Mesenchymal stem cell (in vitro differentiated cells and primary cell): ENCODE data around the gene ATP6V0C.
A peak's percentile ranks its signal among the peaks of the same experiment; 100 is the strongest.

ENCODE experiments used
- DNase-seq: peaks from one replicate; pipeline ENCODE4 v3.0.0-alpha.2; 2013
- H2AFZ ChIP-seq: one replicate; pipeline ENCODE4 v1.6.1; 2013; ENCODE audit warnings: low read depth, mild to moderate bottlenecking, control low read depth, inconsistent platforms, low read length, moderate library complexity
- H2AK5ac ChIP-seq: 2 replicates; pipeline ENCODE4 v1.6.1; 2013; ENCODE audit warnings: low read length, moderate library complexity, mild to moderate bottlenecking, inconsistent platforms; ENCODE audit not compliant: severe bottlenecking
- H2BK120ac ChIP-seq: one replicate; pipeline ENCODE4 v1.6.1; 2013; ENCODE audit warnings: low read depth, mild to moderate bottlenecking, inconsistent platforms, low read length, moderate library complexity
- H2BK12ac ChIP-seq, 2 experiments: one replicate each; pipeline ENCODE4 v1.6.1; 2013; ENCODE audit warnings: inconsistent platforms in 2 of 2, low read length in 2 of 2, mild to moderate bottlenecking in 2 of 2, moderate library complexity in 2 of 2, control low read depth in 1 of 2
- H2BK15ac ChIP-seq: one replicate; pipeline ENCODE4 v1.6.1; 2013; ENCODE audit warnings: mild to moderate bottlenecking, low read depth, inconsistent platforms; ENCODE audit not compliant: poor library complexity, severe bottlenecking
- H2BK5ac ChIP-seq: 2 replicates; pipeline ENCODE4 v1.6.1; 2013; ENCODE audit warnings: low read depth, mild to moderate bottlenecking, low read length, control low read depth, inconsistent platforms; ENCODE audit not compliant: poor library complexity, severe bottlenecking
- H3K14ac ChIP-seq, 2 experiments: one replicate each; pipeline ENCODE4 v1.6.1; 2013; ENCODE audit warnings: inconsistent platforms in 2 of 2, low read length in 2 of 2, control low read depth in 1 of 2, mild to moderate bottlenecking in 1 of 2, moderate library complexity in 1 of 2
- H3K18ac ChIP-seq, 2 experiments: one replicate each; pipeline ENCODE4 v1.6.1; 2013; ENCODE audit warnings: inconsistent platforms in 2 of 2, low read length in 2 of 2, control low read depth in 1 of 2, low read depth in 1 of 2, mild to moderate bottlenecking in 1 of 2
- H3K23ac ChIP-seq, 2 experiments: one replicate each; pipeline ENCODE4 v1.6.1; 2013; ENCODE audit warnings: inconsistent platforms in 2 of 2, low read length in 2 of 2, mild to moderate bottlenecking in 2 of 2, moderate library complexity in 2 of 2, control low read depth in 1 of 2
- H3K27ac ChIP-seq: 2 replicates; pipeline ENCODE4 v1.5.1; 2013; ENCODE audit warnings: mild to moderate bottlenecking, moderate library complexity, low read length, control low read depth, inconsistent platforms; ENCODE audit not compliant: poor library complexity, severe bottlenecking
- H3K27me3 ChIP-seq, 2 experiments: 2 replicates each; pipeline versions ENCODE4 v1.6.1 to v1.7.0; 2013; ENCODE audit warnings: low read length in 2 of 2, mild to moderate bottlenecking in 2 of 2, moderate library complexity in 2 of 2, control low read depth in 1 of 2, inconsistent platforms in 1 of 2; ENCODE audit not compliant: control insufficient read depth in 1 of 2, insufficient read depth in 1 of 2
- H3K36me3 ChIP-seq, 2 experiments: 2 replicates each; pipeline versions ENCODE4 v1.6.1 to v1.7.0; 2013; ENCODE audit warnings: low read length in 2 of 2, control low read depth in 1 of 2, inconsistent platforms in 1 of 2, low read depth in 1 of 2, mild to moderate bottlenecking in 1 of 2; ENCODE audit not compliant: insufficient read depth in 2 of 2, control insufficient read depth in 1 of 2
- H3K4ac ChIP-seq, 2 experiments: one replicate each; pipeline ENCODE4 v1.6.1; 2013; ENCODE audit warnings: inconsistent platforms in 2 of 2, low read length in 2 of 2, mild to moderate bottlenecking in 2 of 2, moderate library complexity in 2 of 2, control low read depth in 1 of 2, low read depth in 1 of 2
- H3K4me1 ChIP-seq: 2 replicates; pipeline ENCODE4 v1.6.1; 2013; ENCODE audit warnings: low read depth, low read length, control low read depth; ENCODE audit not compliant: control insufficient read depth, insufficient read depth
- H3K4me2 ChIP-seq: 2 replicates; pipeline ENCODE4 v1.6.1; 2013; ENCODE audit warnings: low read length, mild to moderate bottlenecking, inconsistent platforms; ENCODE audit not compliant: poor library complexity, severe bottlenecking
- H3K4me3 ChIP-seq, 2 experiments: 2 replicates each; pipeline versions ENCODE4 v1.5.1 to v1.7.0; 2013; ENCODE audit warnings: low read length in 2 of 2, mild to moderate bottlenecking in 2 of 2, control low read depth in 1 of 2, low read depth in 1 of 2; ENCODE audit not compliant: insufficient read depth in 1 of 2
- H3K79me1 ChIP-seq: replicated peaks from 2 replicates; pipeline ENCODE4 v1.6.1; 2013; ENCODE audit warnings: mild to moderate bottlenecking, control low read depth, low read length, inconsistent platforms; ENCODE audit not compliant: poor library complexity, severe bottlenecking
- H3K9ac ChIP-seq: 2 replicates; pipeline ENCODE4 v1.7.0; 2013; ENCODE audit warnings: mild to moderate bottlenecking, low read length, moderate library complexity
- H3K9me3 ChIP-seq: 2 replicates; pipeline ENCODE4 v1.7.0; 2013; ENCODE audit warnings: mild to moderate bottlenecking, low read length; ENCODE audit not compliant: control insufficient read depth
- H4K8ac ChIP-seq: one replicate; pipeline ENCODE4 v1.6.1; 2013; ENCODE audit warnings: inconsistent platforms, mild to moderate bottlenecking, low read length, moderate library complexity
- H4K91ac ChIP-seq: one replicate; pipeline ENCODE4 v1.6.1; 2013; ENCODE audit warnings: mild to moderate bottlenecking, low read length, inconsistent platforms
- WGBS: methylation state at CpG from one replicate; pipeline ENCODE4 v1.1.7; 2013; ENCODE audit warnings: mixed read lengths; 5-methylcytosine and 5-hydroxymethylcytosine counted together

ATP6V0C gene

DNA sequence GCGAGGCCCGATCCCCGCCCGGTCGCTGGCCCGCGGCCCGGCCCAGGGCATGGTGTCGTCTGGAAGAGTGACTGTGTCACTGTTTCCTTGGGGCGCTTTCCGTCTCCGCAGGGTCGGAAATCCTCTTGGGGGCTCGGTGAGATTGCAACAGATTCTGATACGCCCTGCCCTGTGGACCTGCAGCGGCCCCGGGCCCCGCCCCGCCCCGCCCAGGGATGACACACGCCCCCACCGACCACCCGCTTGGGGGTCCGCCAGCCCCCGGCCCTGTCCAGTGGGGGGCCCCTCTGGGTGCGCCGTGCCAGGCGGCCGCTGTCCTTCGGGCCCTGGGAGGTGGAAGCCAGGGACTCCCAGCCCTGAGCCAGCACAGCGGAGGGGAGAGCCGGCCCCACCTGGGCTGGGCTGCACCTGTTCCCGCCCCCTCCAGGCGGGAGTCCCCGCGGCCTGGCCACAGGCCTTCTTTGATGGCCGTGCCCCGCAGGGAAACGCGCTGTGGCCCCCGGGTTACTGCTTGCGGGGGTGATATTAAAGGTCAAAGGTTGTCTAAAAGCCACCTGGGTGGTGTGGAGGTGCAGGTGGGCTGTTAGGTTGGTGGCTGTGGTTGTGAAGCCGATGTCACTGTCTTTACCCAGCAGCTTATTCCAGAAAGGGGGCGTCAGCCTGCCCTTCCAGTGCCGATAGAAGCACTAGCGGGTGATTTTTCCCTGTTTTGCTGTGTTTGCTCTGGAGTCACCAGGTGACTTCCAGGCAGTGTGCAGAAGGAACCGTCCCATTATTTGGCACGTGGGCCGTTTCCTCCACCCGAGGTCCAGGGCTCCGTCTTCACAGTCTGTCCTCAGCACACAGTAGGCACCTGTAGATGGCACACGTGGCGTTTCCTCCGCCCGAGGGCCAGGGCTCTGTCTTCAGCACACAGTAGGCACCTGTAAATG, 38.1 kb upstream of the ATP6V0C start:
- peak overlapping the region in 1 of 2 experiments; percentile 17 for H3K23ac ChIP-seq
- H3K4me1 ChIP-seq, result peaks cover 41% of the 10 kb centered on the region
- H4K91ac ChIP-seq, result no peak overlapping the region
- no peak overlapping the region for H2BK12ac ChIP-seq
- H3K18ac ChIP-seq, result peak overlapping the region; percentile 53 to 83
- peak overlapping the region; percentile 71 for H3K9ac ChIP-seq
- H3K4me3 ChIP-seq, result peak overlapping the region; percentile 74 to 78
- H3K79me1 ChIP-seq, result peaks cover 24% of the 10 kb centered on the region
- no peaks in the 10 kb centered on the region for H3K9me3 ChIP-seq
- no peak overlapping the region for H2AK5ac ChIP-seq
- H3K27ac ChIP-seq, result no peak overlapping the region
- no peak overlapping the region for H2BK5ac ChIP-seq
- peak overlapping the region in 1 of 2 experiments; percentile 53 for H3K14ac ChIP-seq
- DNase-seq, result no peak
- H4K8ac ChIP-seq, result no peak overlapping the region
- H2BK15ac ChIP-seq, result peak overlapping the region; percentile 87
- peak overlapping the region; percentile 89 for H3K4me2 ChIP-seq
- WGBS, result 21% methylated on average over 44 of the region's 55 CpGs
- peak overlapping the region in 1 of 2 experiments; percentile 72 for H3K4ac ChIP-seq
- peaks cover 0 to 10% of the 10 kb centered on the region in 2 experiments for H3K36me3 ChIP-seq
- no peak overlapping the region for H2BK120ac ChIP-seq
- peaks cover 4 to 18% of the 10 kb centered on the region in 2 experiments for H3K27me3 ChIP-seq
- peak overlapping the region; percentile 62 for H2AFZ ChIP-seq

DNA sequence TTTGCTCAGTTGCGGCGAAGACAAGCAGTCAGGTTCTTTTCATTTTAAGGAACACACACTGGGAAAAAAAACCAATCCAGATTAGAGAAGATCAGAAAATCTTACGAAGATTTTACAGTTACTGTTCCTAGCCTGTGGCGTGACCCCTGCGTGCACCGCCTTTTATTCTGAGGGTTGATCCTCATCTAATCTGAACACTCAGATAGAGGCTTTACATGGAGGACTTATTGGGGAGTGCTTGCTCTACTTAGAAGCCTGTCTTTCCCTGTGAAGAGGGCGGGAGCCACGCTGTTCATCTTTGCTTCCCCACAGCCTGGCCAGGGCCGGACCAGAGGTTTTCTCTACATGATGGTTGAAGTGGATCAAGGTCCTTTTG, 37.4 kb upstream of the ATP6V0C start:
- no peak overlapping the region for H2BK5ac ChIP-seq
- H3K9ac ChIP-seq, result peak overlapping the region; percentile 71
- H3K4me1 ChIP-seq, result peaks cover 34% of the 10 kb centered on the region
- no peak overlapping the region for H4K8ac ChIP-seq
- no peak overlapping the region for H2BK12ac ChIP-seq
- peaks cover 4 to 16% of the 10 kb centered on the region in 2 experiments for H3K27me3 ChIP-seq
- no peak overlapping the region for H2BK15ac ChIP-seq
- no peak overlapping the region for H3K18ac ChIP-seq
- no peaks in the 10 kb centered on the region for H3K9me3 ChIP-seq
- no peak overlapping the region for H4K91ac ChIP-seq
- H3K79me1 ChIP-seq, result peaks cover 27% of the 10 kb centered on the region
- no peak overlapping the region for H2AK5ac ChIP-seq
- no peak overlapping the region for H3K4ac ChIP-seq
- H3K27ac ChIP-seq, result no peak overlapping the region
- over 99% methylated on average over 9 of the region's 9 CpGs for WGBS
- DNase-seq, result no peak
- no peak overlapping the region for H3K14ac ChIP-seq
- H3K4me3 ChIP-seq, result peak overlapping the region in 1 of 2 experiments; percentile 78
- no peak overlapping the region for H3K23ac ChIP-seq
- H3K36me3 ChIP-seq, result peaks cover 0 to 10% of the 10 kb centered on the region in 2 experiments
- H3K4me2 ChIP-seq, result no peak overlapping the region
- no peak overlapping the region for H2BK120ac ChIP-seq
- H2AFZ ChIP-seq, result no peak overlapping the region

DNA sequence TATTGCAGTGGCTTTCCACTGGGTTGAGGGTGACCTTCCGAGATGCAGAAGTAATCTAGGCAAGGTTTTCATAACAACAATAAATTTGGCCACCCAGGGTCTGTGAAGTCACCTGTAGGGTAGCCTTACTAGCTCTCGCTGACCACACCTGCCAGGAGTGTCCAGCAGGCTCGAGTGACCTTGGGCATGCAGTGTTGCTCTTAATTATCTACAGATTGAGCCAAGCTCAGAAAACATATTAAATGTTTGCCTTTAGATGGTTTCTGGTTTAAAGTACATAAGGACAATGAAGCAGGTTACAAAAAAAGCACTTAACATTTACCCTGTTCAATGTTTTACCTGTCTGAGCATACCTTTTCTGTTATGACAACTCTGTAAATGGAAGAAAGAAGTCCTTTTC, 37.0 kb upstream of the ATP6V0C start:
- Histone ChIP-seq H3K79me1 (peaks cover 27% of the 10 kb centered on the region), H2BK5ac (no peak overlapping the region), H3K36me3 (peaks cover 0 to 10% of the 10 kb centered on the region in 2 experiments), H2AK5ac (no peak overlapping the region), H3K27me3 (peaks cover 4 to 16% of the 10 kb centered on the region in 2 experiments), H3K4me3 (no peak overlapping the region), H4K91ac (no peak overlapping the region), H3K4me2 (no peak overlapping the region), H3K4ac (no peak overlapping the region), H3K27ac (no peak overlapping the region), H2BK12ac (no peak overlapping the region), H3K14ac (no peak overlapping the region), H3K9ac (no peak overlapping the region), H3K9me3 (no peaks in the 10 kb centered on the region), H3K23ac (no peak overlapping the region), H2BK120ac (no peak overlapping the region), H2AFZ (no peak overlapping the region), H3K4me1 (peaks cover 30% of the 10 kb centered on the region), H4K8ac (no peak overlapping the region), H3K18ac (no peak overlapping the region), H2BK15ac (no peak overlapping the region)
- WGBS, result 96% methylated on average over 2 of the region's 3 CpGs
- DNase-seq, result no peak

DNA sequence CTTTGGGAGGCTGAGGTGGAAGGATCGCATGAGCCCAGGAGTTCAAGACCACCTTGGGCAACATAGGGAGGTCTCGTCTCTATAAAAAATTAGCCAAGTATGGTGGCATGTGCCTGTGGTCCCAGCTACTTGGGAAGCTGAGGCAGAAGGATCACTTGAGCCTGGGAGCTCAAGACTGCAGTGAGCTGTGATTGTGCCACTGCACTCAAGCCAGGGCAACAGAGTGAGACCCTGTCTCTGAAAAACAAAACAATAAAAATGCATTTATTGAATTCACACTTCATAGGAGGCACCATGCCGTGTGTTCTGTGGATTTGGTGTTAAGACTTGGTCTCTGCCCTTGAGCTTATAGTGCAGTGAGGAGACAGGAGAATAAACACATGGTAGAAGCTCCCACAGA, 36.4 kb upstream of the ATP6V0C start:
- Histone ChIP-seq H4K91ac (no peak overlapping the region), H3K4me2 (no peak overlapping the region), H3K9ac (no peak overlapping the region), H3K27me3 (peaks cover 0 to 11% of the 10 kb centered on the region in 2 experiments), H3K4me3 (no peak overlapping the region), H3K9me3 (no peaks in the 10 kb centered on the region), H4K8ac (no peak overlapping the region), H3K27ac (no peak overlapping the region), H3K23ac (no peak overlapping the region), H3K18ac (no peak overlapping the region), H3K4ac (no peak overlapping the region), H3K14ac (no peak overlapping the region), H2BK5ac (no peak overlapping the region), H3K79me1 (peaks cover 28% of the 10 kb centered on the region), H2BK120ac (no peak overlapping the region), H2BK15ac (no peak overlapping the region), H3K36me3 (peaks cover 0 to 10% of the 10 kb centered on the region in 2 experiments), H3K4me1 (peaks cover 32% of the 10 kb centered on the region), H2BK12ac (no peak overlapping the region), H2AFZ (no peak overlapping the region), H2AK5ac (no peak overlapping the region)
- DNase-seq, result no peak
- WGBS, result 98% methylated on average over 3 of the region's 3 CpGs
